PC-3 (cell line): ENCODE results near the gene SCGN. TPM values are rescaled to one million over a fixed set of nuclear protein-coding genes. Genes with fewer than 3 reads are reported as not detected.

Source experiments
- ATAC-seq: fragments of 200-7000 bp; cut with Tn5 transposase; 2 replicates; pipeline ENCODE4 v1.9.1; 2020; ENCODE audit warnings: mild to moderate bottlenecking, moderate library complexity
- BruUV-seq: library from RNA; stranded (reverse); fragments of 400-500 nt; replicated peaks from 2 replicates; lab custom pipeline; 2021; lab: Mats Ljungman, UMichigan
- CTCF ChIA-PET: fragments of 300-600 bp; sonication (Branson Sonifier 250); formaldehyde crosslinking; loops from one replicate; lab custom pipeline; 2022; ENCODE audit warnings: antibody characterized with exemption; lab: Charles Lee
- POLR2A ChIA-PET: fragments of 300-600 bp; sonication (Branson Sonifier 250); formaldehyde crosslinking; loops from one replicate; lab custom pipeline; 2022; ENCODE audit warnings: antibody characterized with exemption; ENCODE audit not compliant: unreplicated experiment; lab: Charles Lee
- DNase-seq: peaks from one replicate; pipeline ENCODE4 v3.0.0-alpha.2; 2015
- H2AFZ ChIP-seq: fragments of 300-600 bp; sonication (generic); 2 replicates; pipeline ENCODE4 v1.6.0; 2016; ENCODE audit warnings: antibody characterized with exemption, low read length
- H3F3A ChIP-seq: fragments of 300-600 bp; sonication (generic); one replicate; pipeline ENCODE4 v1.6.0; 2017; ENCODE audit warnings: antibody characterized with exemption, low read length, control low read depth, mild to moderate bottlenecking; ENCODE audit not compliant: unreplicated experiment
- H3K27ac ChIP-seq: fragments of 300-600 bp; sonication (generic); 2 replicates; pipeline ENCODE4 v1.5.1; 2016; ENCODE audit warnings: mild to moderate bottlenecking, low read length
- H3K27me3 ChIP-seq: fragments of 300-600 bp; sonication (generic); 2 replicates; pipeline ENCODE4 v1.6.1; 2016; ENCODE audit warnings: low read length, mixed read lengths
- H3K36me3 ChIP-seq: fragments of 300-600 bp; sonication (generic); 2 replicates; pipeline ENCODE4 v1.6.1; 2016; ENCODE audit warnings: low read depth, mixed run types, low read length, mixed read lengths
- H3K4me1 ChIP-seq: fragments of 300-600 bp; sonication (generic); 2 replicates; pipeline ENCODE4 v1.5.1; 2016; ENCODE audit warnings: low read length; ENCODE audit not compliant: insufficient read depth
- H3K4me2 ChIP-seq: fragments of 300-600 bp; sonication (generic); 2 replicates; pipeline ENCODE4 v1.6.0; 2016; ENCODE audit warnings: low read length
- H3K4me3 ChIP-seq: fragments of 300-600 bp; sonication (generic); 2 replicates; pipeline ENCODE4 v1.5.1; 2016; ENCODE audit warnings: mild to moderate bottlenecking, low read length, mixed read lengths
- H3K79me2 ChIP-seq: fragments of 300-600 bp; sonication (generic); 2 replicates; pipeline ENCODE4 v1.6.1; 2017; ENCODE audit warnings: low read length, mixed read lengths
- H3K9ac ChIP-seq: fragments of 300-600 bp; sonication (generic); 2 replicates; pipeline ENCODE4 v1.6.0; 2016; ENCODE audit warnings: mild to moderate bottlenecking, low read length
- H3K9me2 ChIP-seq: fragments of 300-600 bp; sonication (generic); replicated peaks from 2 replicates; pipeline ENCODE4 v1.6.1; 2016; ENCODE audit warnings: mixed run types, low read length, mixed read lengths
- H3K9me3 ChIP-seq: fragments of 300-600 bp; sonication (generic); 2 replicates; pipeline ENCODE4 v1.6.1; 2016; ENCODE audit warnings: low read length, mixed read lengths
- H4K20me1 ChIP-seq: fragments of 300-600 bp; sonication (generic); 2 replicates; pipeline ENCODE4 v1.6.1; 2016; ENCODE audit warnings: low read length, mixed read lengths
- CTCF ChIP-seq: fragments of 300-600 bp; sonication (generic); conservative IDR thresholded peaks from 2 replicates; pipeline ENCODE4 v1.5.1; 2017; ENCODE audit warnings: antibody characterized with exemption, low read depth, mild to moderate bottlenecking, low read length
- EZH2 ChIP-seq: fragments of 300-600 bp; sonication (generic); IDR thresholded peaks from one replicate; pipeline ENCODE4 v1.6.1; 2017; ENCODE audit warnings: antibody characterized with exemption, mild to moderate bottlenecking, low read length; ENCODE audit not compliant: unreplicated experiment
- EZH2phosphoT487 ChIP-seq: fragments of 300-600 bp; sonication (generic); IDR thresholded peaks from 2 replicates; pipeline ENCODE4 v1.6.1; 2018; ENCODE audit warnings: mild to moderate bottlenecking, antibody characterized with exemption, low read length, borderline replicate concordance
- intact Hi-C: fragments of 100-400 bp; cut with micrococcal nuclease; formaldehyde crosslinking; loops from 2 replicates; pipeline ENCODE4 v1.9.0; 2023
- total RNA-seq: library from RNA; depleted of rRNA; stranded (reverse); fragments of >200 nt; gene quantifications from 2 replicates; pipeline ENCODE4 v1.2.3, GENCODE V29; 2014

Gene SCGN
- total RNA-seq, 1 experiment from 2014 or later = not detected

DNA sequence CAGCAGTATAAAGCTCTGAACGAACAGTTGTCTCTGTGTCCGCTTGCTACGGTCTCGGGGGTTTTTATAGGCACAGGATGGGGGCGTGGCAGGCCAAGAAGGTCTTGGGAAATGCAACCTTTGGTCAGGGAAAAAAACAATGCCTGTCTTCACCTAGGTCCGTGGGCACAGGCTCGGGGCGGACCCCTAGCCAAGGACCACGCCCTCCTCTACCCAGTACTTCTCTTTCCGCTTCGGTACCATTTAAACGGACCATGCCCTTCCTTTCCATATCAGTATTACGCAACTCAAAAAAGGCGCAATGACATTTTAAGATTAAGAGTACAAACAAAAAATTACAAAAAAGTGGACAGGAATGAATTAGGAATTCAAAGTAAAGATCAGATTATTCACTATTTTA is 58.3 kb downstream of the SCGN start:
- H3K4me3 ChIP-seq = no peak overlapping the region
- no peaks in the 10 kb centered on the region for H3K36me3 ChIP-seq
- no TSS peak for BruUV-seq
- H3K9me3 ChIP-seq = no peaks in the 10 kb centered on the region
- ChIA-PET POLR2A (no interaction called here), CTCF (no interaction called here)
- TF ChIP-seq CTCF = no peak
- TF ChIP-seq EZH2 = no peak
- no peak for TF ChIP-seq EZH2phosphoT487
- H3K79me2 ChIP-seq = no peaks in the 10 kb centered on the region
- ATAC-seq = no peak
- DNase-seq = no peak
- no peak overlapping the region for H3K4me2 ChIP-seq
- no peaks in the 10 kb centered on the region for H4K20me1 ChIP-seq
- H3K9me2 ChIP-seq = no peaks in the 10 kb centered on the region
- intact Hi-C loops = no loop called here
- no peak overlapping the region for H2AFZ ChIP-seq
- H3K27me3 ChIP-seq = peaks cover 31% of the 10 kb centered on the region
- no peaks in the 10 kb centered on the region for H3K4me1 ChIP-seq
- H3K27ac ChIP-seq = no peak overlapping the region
- no peak overlapping the region for H3K9ac ChIP-seq
- H3F3A ChIP-seq = no peaks in the 10 kb centered on the region

GRCh38 chr6:25713824-25714223 is 61.8 kb downstream of the SCGN start:
- ChIA-PET POLR2A (no interaction called here), CTCF (no interaction called here)
- Histone ChIP-seq H3K4me3 (no peak overlapping the region), H3F3A (no peaks in the 10 kb centered on the region), H3K9me2 (no peaks in the 10 kb centered on the region), H4K20me1 (no peaks in the 10 kb centered on the region), H3K27ac (no peak overlapping the region), H3K9me3 (no peaks in the 10 kb centered on the region), H3K79me2 (no peaks in the 10 kb centered on the region), H3K4me2 (no peak overlapping the region), H3K9ac (no peak overlapping the region), H3K27me3 (peaks cover 26% of the 10 kb centered on the region), H3K4me1 (no peaks in the 10 kb centered on the region), H2AFZ (no peak overlapping the region), H3K36me3 (no peaks in the 10 kb centered on the region)
- BruUV-seq = no TSS peak
- intact Hi-C loops = no loop called here
- ATAC-seq (no peak), DNase-seq (no peak)
- TF ChIP-seq EZH2phosphoT487 = no peak
- TF ChIP-seq CTCF = no peak
- no peak for TF ChIP-seq EZH2

GRCh38 chr6:25714765-25715164 is 62.8 kb downstream of the SCGN start:
- Histone ChIP-seq H3F3A (no peaks in the 10 kb centered on the region), H3K36me3 (no peaks in the 10 kb centered on the region), H2AFZ (no peak overlapping the region), H4K20me1 (no peaks in the 10 kb centered on the region), H3K4me1 (no peaks in the 10 kb centered on the region), H3K9me3 (no peaks in the 10 kb centered on the region), H3K9me2 (no peaks in the 10 kb centered on the region), H3K9ac (no peak overlapping the region), H3K27me3 (peaks cover 26% of the 10 kb centered on the region), H3K4me2 (no peak overlapping the region), H3K79me2 (no peaks in the 10 kb centered on the region), H3K27ac (no peak overlapping the region), H3K4me3 (no peak overlapping the region)
- ChIA-PET POLR2A (interaction anchor here (0.6 kb wide), 1 partner anchor 26 kb away, joined by 3 read pairs; no protein-coding TSS in a partner anchor), CTCF (no interaction called here)
- intact Hi-C loops = loop anchor here (5.0 kb wide), 1 partner anchor 492 kb away; no protein-coding TSS in a partner anchor
- no peak for TF ChIP-seq EZH2phosphoT487
- no peak for TF ChIP-seq EZH2
- TF ChIP-seq CTCF = no peak
- BruUV-seq = no TSS peak
- ATAC-seq = no peak
- DNase-seq = no peak
